ENCODE data around the gene GCAT.
A peak's percentile ranks its signal among the peaks of the same experiment; 100 is the strongest.

GCAT gene

GRCh38 chr22:37811867-37812266, 4.1 kb downstream of the GCAT start:
- no peak for DNase-seq

- no peak for DNase-seq
These were observed 5.3 kb downstream of the GCAT start for GRCh38 chr22:37812869-37813678.

GRCh38 chr22:37815593-37815992, 7.9 kb downstream of the GCAT start:
- DNase-seq = no peak

DNA sequence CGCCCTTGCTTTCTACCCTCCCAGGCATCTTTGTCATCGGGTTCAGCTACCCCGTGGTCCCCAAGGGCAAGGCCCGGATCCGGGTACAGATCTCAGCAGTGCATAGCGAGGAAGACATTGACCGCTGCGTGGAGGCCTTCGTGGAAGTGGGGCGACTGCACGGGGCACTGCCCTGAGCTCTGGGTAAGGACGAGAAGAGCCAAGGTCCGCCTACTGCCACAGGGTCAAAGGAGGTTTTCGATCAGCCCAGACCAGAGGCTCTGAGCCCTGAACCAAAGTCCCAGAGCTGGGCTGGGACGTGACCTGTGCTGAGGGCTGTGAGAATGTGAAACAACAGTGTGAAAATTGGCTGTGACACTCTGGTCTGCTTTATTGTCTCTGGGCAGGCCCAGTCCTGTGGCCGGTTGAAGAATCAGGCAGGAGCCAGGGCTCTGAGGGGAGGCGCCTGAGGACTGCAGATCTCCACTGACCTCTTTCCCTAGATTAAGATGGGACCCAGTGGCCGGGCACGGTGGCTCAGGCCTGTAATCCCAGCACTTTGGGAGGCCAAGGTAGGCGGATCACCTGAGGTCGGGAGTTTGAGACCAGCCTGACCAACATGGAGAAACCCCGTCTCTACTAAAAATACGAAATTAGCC, 8.9 kb downstream of the GCAT start:
- DNase-seq = no peak

DNA sequence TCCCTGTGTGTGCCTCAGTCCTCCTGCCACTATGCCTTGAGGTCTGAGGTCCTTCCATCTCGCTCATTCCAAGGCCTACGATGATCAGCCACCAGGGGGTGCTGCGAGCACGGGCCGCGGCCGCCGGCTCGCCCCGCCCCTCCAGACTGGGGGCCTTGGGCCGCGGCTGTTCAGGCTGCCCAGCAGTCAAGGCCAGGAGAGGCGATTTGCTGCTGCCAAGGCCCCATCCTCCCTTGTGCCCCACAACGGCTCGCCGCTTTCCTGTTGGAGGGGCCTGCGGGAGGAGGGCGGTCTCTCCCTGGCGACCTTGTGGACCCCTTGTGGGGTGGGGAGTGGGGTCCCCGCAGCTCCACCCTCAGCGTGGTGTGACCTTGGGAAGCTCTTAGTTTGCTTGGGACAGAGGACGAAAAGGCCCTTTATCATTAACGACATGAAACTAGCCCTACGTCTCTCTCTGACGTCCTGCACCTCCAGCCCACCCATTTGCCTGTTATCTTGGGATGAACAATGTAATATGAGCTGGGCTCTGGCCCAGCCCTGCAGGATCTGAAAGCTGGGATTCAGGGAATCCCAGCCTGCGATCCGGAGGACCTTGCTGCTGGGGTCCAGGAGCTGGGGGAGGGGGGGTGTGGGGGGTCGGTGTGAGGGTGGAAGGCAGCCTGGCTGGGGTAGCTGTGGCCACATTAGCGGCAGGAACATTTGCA, 10.1 kb downstream of the GCAT start:
- DNase-seq = peak; percentile 94

GRCh38 chr22:37818409-37819104, 10.8 kb downstream of the GCAT start:
- DNase-seq = peak; percentile 84

GRCh38 chr22:37819105-37819433, 11.3 kb downstream of the GCAT start:
- DNase-seq = no peak

- no peak for DNase-seq
These were observed 12.6 kb downstream of the GCAT start for GRCh38 chr22:37820350-37820749.

- no peak for DNase-seq
These were observed 14.5 kb downstream of the GCAT start for GRCh38 chr22:37822079-37822833.

DNA sequence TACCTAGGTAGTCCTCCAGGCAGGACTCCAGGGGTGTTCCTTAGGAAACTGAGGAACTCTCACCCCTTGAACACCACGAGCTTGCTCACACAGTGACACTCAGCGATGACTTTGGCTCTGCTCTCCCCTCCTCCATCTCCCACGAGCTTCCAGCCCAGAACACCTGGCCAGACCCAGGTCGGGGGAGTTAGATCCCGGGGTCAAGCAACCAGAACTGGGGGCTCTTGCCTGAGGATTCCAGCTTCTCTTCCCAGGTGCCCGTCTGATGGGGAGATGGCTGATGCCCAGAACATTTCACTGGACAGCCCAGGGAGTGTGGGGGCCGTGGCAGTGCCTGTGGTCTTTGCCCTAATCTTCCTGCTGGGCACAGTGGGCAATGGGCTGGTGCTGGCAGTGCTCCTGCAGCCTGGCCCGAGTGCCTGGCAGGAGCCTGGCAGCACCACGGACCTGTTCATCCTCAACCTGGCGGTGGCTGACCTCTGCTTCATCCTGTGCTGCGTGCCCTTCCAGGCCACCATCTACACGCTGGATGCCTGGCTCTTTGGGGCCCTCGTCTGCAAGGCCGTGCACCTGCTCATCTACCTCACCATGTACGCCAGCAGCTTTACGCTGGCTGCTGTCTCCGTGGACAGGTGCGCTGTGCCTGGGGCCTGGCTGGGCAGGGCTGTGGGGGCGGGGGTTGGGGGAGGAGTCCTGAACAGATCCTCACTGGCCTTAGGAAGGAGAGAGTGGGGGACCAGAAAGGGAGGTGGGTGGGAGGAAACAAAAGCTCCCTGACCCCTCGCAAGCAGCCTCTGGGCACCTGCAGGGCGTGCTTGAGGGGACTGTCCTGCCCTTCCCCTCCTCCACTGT, 15.6 kb downstream of the GCAT start, which contains the start of gene GALR3:
TSS of gene GALR3 (plus strand) at position 249 of the 852 bp plus-strand sequence. CDS start at position 274, 25 bp downstream.
- no peak for DNase-seq

- DNase-seq = peak; percentile 42
These were observed 17.2 kb downstream of the GCAT start for GRCh38 chr22:37824674-37825641.

DNA sequence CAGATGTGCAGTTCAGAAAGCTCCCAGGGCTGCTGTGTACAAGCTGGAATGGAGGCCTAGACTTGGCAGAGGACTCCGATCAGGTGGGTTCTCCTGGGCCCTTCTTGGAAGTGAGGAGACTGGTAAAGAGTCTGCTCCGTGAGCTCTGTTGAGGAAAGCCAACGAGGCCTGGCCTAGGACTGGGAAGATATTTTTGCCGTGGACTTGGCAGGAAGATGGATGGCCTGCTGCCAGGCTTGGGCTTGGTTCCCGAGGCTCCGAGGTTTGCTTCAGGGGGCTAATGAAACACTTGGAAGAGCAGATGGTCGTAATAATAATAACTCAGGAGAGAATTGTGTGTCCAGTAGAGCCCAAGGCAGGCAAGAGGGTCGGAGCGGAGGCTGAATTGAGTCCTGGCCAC, 19.3 kb downstream of the GCAT start:
- no peak for DNase-seq

DNA sequence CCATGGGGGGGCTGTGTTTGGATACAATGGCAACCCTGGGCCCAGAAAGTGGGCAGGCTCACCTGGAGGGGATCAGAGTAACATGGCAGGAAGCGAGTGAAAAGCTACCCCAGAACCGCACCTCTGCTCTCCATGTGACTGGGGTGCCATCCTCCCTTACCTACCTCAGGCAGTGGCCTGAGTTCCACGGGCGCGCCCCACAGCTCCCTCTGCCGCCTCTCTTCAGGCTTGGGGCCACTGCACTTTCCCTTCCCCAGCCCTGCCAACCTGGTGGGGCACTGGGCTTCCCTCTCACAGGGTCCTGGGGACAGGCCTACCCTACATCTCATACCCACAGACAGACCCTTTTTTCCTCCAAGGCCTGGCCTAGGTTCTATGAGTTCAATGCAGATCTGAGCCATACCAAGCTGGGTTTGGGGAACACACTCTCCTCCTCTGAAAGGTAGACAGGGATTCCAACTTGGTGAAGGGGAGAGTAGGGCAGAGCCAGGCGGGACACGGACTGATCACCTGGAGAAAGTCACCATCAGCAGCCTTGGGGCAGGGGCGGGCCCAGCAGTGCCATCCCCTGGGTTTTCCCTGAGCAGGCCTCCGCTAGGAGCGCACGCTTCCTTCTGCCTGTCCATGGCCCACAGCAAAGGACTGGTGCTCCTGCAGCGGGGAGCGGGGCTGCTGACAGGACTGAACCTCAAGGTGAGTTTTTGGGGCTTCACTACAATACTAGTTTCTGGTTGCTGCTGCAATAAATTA, 22.5 kb downstream of the GCAT start:
- no peak for DNase-seq

- DNase-seq = no peak
These were observed 23.7 kb downstream of the GCAT start for GRCh38 chr22:37831472-37831871.

DNA sequence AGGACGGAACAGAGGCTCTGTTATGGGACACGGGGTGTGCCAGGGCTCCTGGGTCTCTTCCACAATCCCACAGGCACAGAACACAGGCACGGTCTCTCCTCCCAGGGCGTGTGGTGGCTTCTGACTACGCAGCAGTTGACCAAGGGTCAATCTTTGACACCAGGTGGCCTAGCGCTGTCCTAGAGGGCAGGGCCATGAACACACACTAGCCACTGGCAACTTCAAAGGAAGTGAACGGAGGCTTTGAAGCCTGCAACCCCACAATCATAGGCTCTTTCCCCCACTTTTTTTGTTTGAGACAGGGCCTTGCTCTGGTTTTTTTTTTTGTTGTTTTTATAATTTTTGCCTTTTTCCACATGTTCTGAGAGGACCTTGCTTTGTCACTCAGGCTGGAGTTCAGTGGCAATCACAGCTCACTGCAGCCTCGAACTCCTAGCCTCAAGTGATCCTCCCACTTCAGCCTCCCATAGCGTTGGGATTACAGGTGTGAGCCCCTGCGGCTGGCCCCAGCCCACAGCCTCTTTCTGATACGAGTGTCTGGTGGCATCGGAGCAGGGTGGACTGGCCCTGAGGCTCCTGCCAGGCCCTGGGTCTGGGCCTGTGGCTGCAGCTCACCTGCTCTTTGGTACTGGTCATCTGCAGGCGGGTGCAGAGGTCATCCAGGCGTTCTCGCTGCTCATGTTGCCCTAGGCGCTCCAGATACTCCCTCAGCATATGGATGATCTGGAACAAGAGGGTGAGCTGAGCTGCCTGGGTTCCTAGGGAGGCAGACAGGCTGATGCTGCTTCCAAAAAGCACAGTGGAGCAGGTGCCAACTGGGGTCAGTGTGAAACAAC, 24.5 kb downstream of the GCAT start:
- DNase-seq = no peak

DNA sequence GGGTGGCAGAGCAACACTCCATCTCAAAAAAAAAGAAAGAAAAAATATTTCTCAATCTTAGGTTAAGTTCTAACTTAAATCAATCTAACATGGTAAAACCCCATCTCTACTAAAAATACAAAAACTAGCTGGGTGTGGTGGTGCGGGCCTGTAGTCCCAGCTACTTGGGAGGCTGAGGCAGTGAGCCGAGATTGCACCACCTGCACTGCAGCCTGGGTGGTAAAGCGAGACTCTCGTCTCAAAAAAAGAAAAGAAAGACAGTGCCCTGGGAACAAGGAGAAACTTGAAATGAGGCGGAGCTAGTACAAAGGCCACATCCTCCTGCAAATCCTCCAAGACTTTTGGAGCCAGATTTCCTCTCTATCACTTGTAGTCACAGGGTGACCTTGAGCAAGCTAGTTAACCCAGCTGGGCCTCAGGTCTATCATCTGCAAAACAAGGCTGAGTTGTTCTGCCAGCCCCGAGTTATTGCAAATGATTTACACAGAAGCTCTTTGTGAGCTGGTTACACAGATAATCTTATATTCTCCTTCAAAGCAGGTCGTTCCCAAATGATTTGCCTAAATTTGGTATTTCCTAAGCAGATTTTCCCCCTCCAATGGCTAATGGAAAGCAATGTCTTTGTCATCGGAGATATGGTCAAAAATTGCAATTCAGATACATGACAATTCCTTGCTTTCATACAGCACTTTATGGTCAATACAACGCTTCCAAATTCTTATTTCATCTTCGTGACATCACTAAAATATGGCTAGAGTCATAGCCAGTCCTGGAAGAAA, 34.5 kb downstream of the GCAT start:
- DNase-seq = no peak

- no peak for DNase-seq
These were observed 36.0 kb downstream of the GCAT start for GRCh38 chr22:37843741-37844089.

GRCh38 chr22:37844904-37845329, 37.2 kb downstream of the GCAT start:
- DNase-seq = no peak
